IMR-90 (cell line): ENCODE results near the gene ABCD1. TPM values are rescaled to one million over a fixed set of nuclear protein-coding genes. Genes with fewer than 3 reads are reported as not detected.

Source experiments
- ATAC-seq: fragments of 200-7000 bp; cut with Tn5 transposase; 2 replicates; pipeline ENCODE4 v1.9.1; 2020; ENCODE audit warnings: low read depth, mild to moderate bottlenecking, moderate library complexity
- BruUV-seq: library from RNA; stranded (reverse); fragments of 400-500 nt; replicated peaks from 2 replicates; lab custom pipeline; 2021; lab: Mats Ljungman, UMichigan
- CTCF ChIA-PET: fragments of 300-600 bp; formaldehyde crosslinking; extraction: SDS; loops from one replicate; lab custom pipeline; 2021; ENCODE audit warnings: antibody characterized with exemption; lab: Yijun Ruan, JAX
- POLR2A ChIA-PET: fragments of 300-600 bp; sonication (Branson Sonifier 250); formaldehyde crosslinking; loops from one replicate; lab custom pipeline; 2022; ENCODE audit warnings: antibody characterized with exemption; ENCODE audit not compliant: unreplicated experiment; lab: Charles Lee
- DNase-seq: peaks from one replicate; pipeline ENCODE4 v3.0.0; 2013
- H2AFZ ChIP-seq: replicated peaks from 2 replicates; pipeline ENCODE3; 2013; ENCODE audit warnings: low read length, mild to moderate bottlenecking; ENCODE audit not compliant: poor library complexity
- H2AK5ac ChIP-seq: 2 replicates; pipeline ENCODE4 v1.6.1; 2013; ENCODE audit warnings: low read depth, low read length, inconsistent platforms
- H2AK9ac ChIP-seq: replicated peaks from 2 replicates; pipeline ENCODE3; 2013; ENCODE audit warnings: mild to moderate bottlenecking, low read depth, low read length, moderate library complexity; ENCODE audit not compliant: poor library complexity
- H2BK120ac ChIP-seq: 2 replicates; pipeline ENCODE4 v1.6.1; 2013; ENCODE audit warnings: low read depth, low read length, inconsistent platforms
- H2BK15ac ChIP-seq: 3 replicates; pipeline ENCODE4 v1.6.1; 2013; ENCODE audit warnings: low read depth, low read length, inconsistent platforms
- H2BK20ac ChIP-seq: 2 replicates; pipeline ENCODE4 v1.6.1; 2013; ENCODE audit warnings: low read depth, mild to moderate bottlenecking, inconsistent platforms, low read length, moderate library complexity
- H2BK5ac ChIP-seq: 2 replicates; pipeline ENCODE4 v1.6.1; 2013; ENCODE audit warnings: mild to moderate bottlenecking, low read depth, low read length, inconsistent platforms; ENCODE audit not compliant: poor library complexity, severe bottlenecking
- H3K14ac ChIP-seq: replicated peaks from 2 replicates; pipeline ENCODE4 v1.6.1; 2013; ENCODE audit warnings: low read depth, low read length, inconsistent platforms
- H3K18ac ChIP-seq: 2 replicates; pipeline ENCODE4 v1.6.1; 2013; ENCODE audit warnings: low read depth, low read length, control low read depth
- H3K23ac ChIP-seq: 2 replicates; pipeline ENCODE4 v1.6.1; 2013; ENCODE audit warnings: low read depth, low read length, inconsistent platforms
- H3K27ac ChIP-seq: 2 replicates; pipeline ENCODE4 v1.5.1; 2013; ENCODE audit warnings: mild to moderate bottlenecking, control low read depth, low read length; ENCODE audit not compliant: insufficient read depth
- H3K27me3 ChIP-seq: 2 replicates; pipeline ENCODE4 v1.6.1; 2013; ENCODE audit warnings: low read length; ENCODE audit not compliant: control insufficient read depth, insufficient read depth
- H3K36me3 ChIP-seq: 2 replicates; pipeline ENCODE4 v1.6.1; 2013; ENCODE audit warnings: low read length, mixed read lengths; ENCODE audit not compliant: control insufficient read depth, insufficient read depth
- H3K4ac ChIP-seq: 2 replicates; pipeline ENCODE4 v1.6.1; 2013; ENCODE audit warnings: low read depth, low read length, inconsistent platforms
- H3K4me1 ChIP-seq: 2 replicates; pipeline ENCODE4 v1.6.1; 2013; ENCODE audit warnings: low read length, mixed read lengths; ENCODE audit not compliant: control insufficient read depth, insufficient read depth
- H3K4me2 ChIP-seq: 2 replicates; pipeline ENCODE4 v1.6.1; 2013; ENCODE audit warnings: low read depth, mild to moderate bottlenecking, control low read depth, low read length, moderate library complexity
- H3K4me3 ChIP-seq: 2 replicates; pipeline ENCODE4 v1.5.1; 2013; ENCODE audit warnings: low read depth, mild to moderate bottlenecking, control low read depth, low read length, moderate library complexity; ENCODE audit not compliant: insufficient read depth
- H3K56ac ChIP-seq: 2 replicates; pipeline ENCODE4 v1.6.1; 2013; ENCODE audit warnings: low read length, inconsistent platforms; ENCODE audit not compliant: insufficient read depth; ENCODE audit errors: extremely low read depth
- H3K79me1 ChIP-seq, 2 experiments: 2 replicates each; pipeline ENCODE4 v1.6.1; 2013; ENCODE audit warnings: low read length in 2 of 2, inconsistent platforms in 1 of 2, low read depth in 1 of 2
- H3K9ac ChIP-seq: 2 replicates; pipeline ENCODE4 v1.6.1; 2013; ENCODE audit warnings: low read depth, low read length, control low read depth
- H3K9me1 ChIP-seq: 2 replicates; pipeline ENCODE4 v1.6.1; 2013; ENCODE audit warnings: low read length, inconsistent platforms; ENCODE audit not compliant: insufficient read depth
- H3K9me3 ChIP-seq: 2 replicates; pipeline ENCODE4 v1.6.1; 2013; ENCODE audit warnings: low read length; ENCODE audit not compliant: control insufficient read depth, insufficient read depth
- H4K20me1 ChIP-seq: 2 replicates; pipeline ENCODE4 v1.6.1; 2013; ENCODE audit warnings: low read length, inconsistent platforms; ENCODE audit not compliant: insufficient read depth
- H4K5ac ChIP-seq: 2 replicates; pipeline ENCODE4 v1.6.1; 2013; ENCODE audit warnings: mild to moderate bottlenecking, low read depth, low read length, control low read depth
- H4K8ac ChIP-seq, 2 experiments: 2 replicates each; pipeline ENCODE4 v1.6.1; 2013; ENCODE audit warnings: low read depth in 2 of 2, low read length in 2 of 2, control low read depth in 1 of 2, inconsistent platforms in 1 of 2
- H4K91ac ChIP-seq: 2 replicates; pipeline ENCODE4 v1.6.1; 2013; ENCODE audit warnings: low read depth, low read length, inconsistent platforms; ENCODE audit not compliant: insufficient read depth
- CTCF ChIP-seq: conservative IDR thresholded peaks from 2 replicates; pipeline ENCODE4 v1.5.1; 2012; ENCODE audit warnings: mild to moderate bottlenecking, low read depth, low read length, improper control_type of control experiment
- FOS ChIP-seq: fragments of 150-350 bp; IDR thresholded peaks from 2 replicates; pipeline ENCODE4 v1.6.1; 2016; ENCODE audit warnings: low read depth, low read length
- MAZ ChIP-seq: IDR thresholded peaks from 2 replicates; pipeline ENCODE4 v1.6.1; 2012; ENCODE audit warnings: low read depth, mild to moderate bottlenecking, low read length, improper control_type of control experiment, moderate library complexity, borderline replicate concordance
- MXI1 ChIP-seq: IDR thresholded peaks from 2 replicates; pipeline ENCODE4 v1.6.1; 2012; ENCODE audit warnings: low read depth, mild to moderate bottlenecking, low read length, moderate library complexity, borderline replicate concordance
- WGBS, 2 experiments: methylation state at CpG; one replicate each; pipeline versions ENCODE4 v1.1.5 to v1.1.7; 2013; ENCODE audit warnings: missing lambda C conversion rate in 2 of 2; ENCODE audit not compliant: insufficient read length in 1 of 2; ENCODE audit errors: extremely low coverage in 2 of 2; 5-methylcytosine and 5-hydroxymethylcytosine counted together
- dilution Hi-C: fragments of 300-500 bp; cut with HindIII; formaldehyde crosslinking; loops from one replicate; pipeline ENCODE4 v1.14.3; 2018; ENCODE audit warnings: low sequenced_read_pairs; ENCODE audit not compliant: unreplicated experiment
- in situ Hi-C: fragments of 300-500 bp; cut with MboI; formaldehyde crosslinking; loops from 3 replicates; pipeline ENCODE4 v1.14.3; 2019; ENCODE audit warnings: low sequenced_read_pairs, inconsistent platforms, mixed read lengths
- intact Hi-C: fragments of 100-400 bp; cut with micrococcal nuclease; formaldehyde crosslinking; loops from 2 replicates; pipeline ENCODE4 v1.10.0; 2022
- polyA plus RNA-seq, 3 experiments: library from polyadenylated mRNA; depleted of rRNA; stranded (reverse); fragments of >200 nt; gene quantifications; 2 replicates each; pipeline ENCODE4 v1.2.3, GENCODE V29; 2012; ENCODE audit warnings: low replicate concordance in 1 of 3
- total RNA-seq: library from RNA; depleted of rRNA; stranded (reverse); fragments of >200 nt; gene quantifications from 2 replicates; pipeline ENCODE4 v1.2.3, GENCODE V29; 2012

Gene ABCD1
- total and polyA plus RNA-seq, 2 of the 4 experiments (the other 2 are of a cell fraction): 4.3 to 7.0 TPM

- peaks cover 0 to 17% of the 10 kb centered on the region in 2 experiments; a peak in 2 of 4 replicates for H3K79me1 ChIP-seq
- no peaks in the 10 kb centered on the region; the same call in 1 of the 2 replicates for H3K9me3 ChIP-seq
- peak overlapping the region; percentile 95 for H2BK5ac ChIP-seq
- peak overlapping the region; percentile 72 for H3K23ac ChIP-seq
- CTCF ChIA-PET: no interaction called here
- H3K4ac ChIP-seq: peak overlapping the region; percentile 94
- H3K36me3 ChIP-seq: no peaks in the 10 kb centered on the region; the same call in 1 of the 2 replicates
- H3K56ac ChIP-seq: 0 out of 2 replicates have a peak overlapping the region, but pooled peaks have one; percentile 32
- peak overlapping the region; percentile 94 for H3K27ac ChIP-seq
- 33% methylated on average over 9 of the region's 21 CpGs; no CpG with 5 or more reads in 1 of the 2 experiments for WGBS, 2 experiments
- H4K20me1 ChIP-seq: no peaks in the 10 kb centered on the region; the same call in 1 of the 2 replicates
- H4K8ac ChIP-seq: peak overlapping the region; percentile 35 to 90; a peak in 2 of 4 replicates
- H2AK9ac ChIP-seq: peak overlapping the region; percentile 96
- H4K5ac ChIP-seq: peak overlapping the region; percentile 94
- H2AK5ac ChIP-seq: peak overlapping the region; percentile 83
- dilution Hi-C loops: no loop called here
- H3K18ac ChIP-seq: peak overlapping the region; percentile 92
- H2BK120ac ChIP-seq: peak overlapping the region; percentile 85
- TF ChIP-seq MAZ (peak; percentile 93), CTCF (no peak), FOS (peak; percentile 29; the same call in 1 of the 2 replicates), MXI1 (no peak)
- in situ Hi-C loops: loop anchor here (10.0 kb wide), 1 partner anchor 199 kb away; no protein-coding TSS in a partner anchor
- intact Hi-C loops: loop anchor here (1.0 kb wide), 1 partner anchor 29 kb away; no protein-coding TSS in a partner anchor
- H3K4me2 ChIP-seq: peak overlapping the region; percentile 93
- DNase-seq: peak; percentile 71
- no TSS peak for BruUV-seq
- no peak overlapping the region; the same call in 1 of the 2 replicates for H2BK20ac ChIP-seq
- no peaks in the 10 kb centered on the region for H3K27me3 ChIP-seq
- H3K9me1 ChIP-seq: no peaks in the 10 kb centered on the region
- peak overlapping the region; percentile 91; the same call in 1 of the 2 replicates for H4K91ac ChIP-seq
- H3K4me1 ChIP-seq: peaks cover 17% of the 10 kb centered on the region
- POLR2A ChIA-PET: no interaction called here
- peak overlapping the region; percentile 84 for H3K14ac ChIP-seq
- peak overlapping the region; percentile 1; the same call in 1 of the 3 replicates for H2BK15ac ChIP-seq
- peak overlapping the region; percentile 56 for H3K4me3 ChIP-seq
- peak overlapping the region; percentile 72 for H3K9ac ChIP-seq
- peak overlapping the region; percentile 89 for H2AFZ ChIP-seq
- ATAC-seq: peak; percentile 85
Measured at GRCh38 chrX:153766098-153766817, 41.6 kb downstream of the ABCD1 start.
